Stomach (tissue), 9 donors: ENCODE data around the gene GPI. TPM values are rescaled to one million over a fixed set of nuclear protein-coding genes. Genes with fewer than 3 reads are reported as not detected.

ENCODE experiments used
- DNase-seq, 2 donors: peaks; one replicate each; pipeline versions ENCODE4 v3.0.0 to v3.0.0-alpha.2; 2013 to 2019
- H3K27ac ChIP-seq, 5 donors: fragments of 200-600 bp in 4 of 5; sonication (generic) in 4 of 5; one replicate each; pipeline ENCODE4 v1.5.1; 2013 to 2019; ENCODE audit warnings: mild to moderate bottlenecking in 1 of 5, moderate library complexity in 1 of 5
- H3K27me3 ChIP-seq, 3 donors: fragments of 200-600 bp; sonication (generic); one replicate each; pipeline ENCODE4 v1.5.1; 2017 to 2019; ENCODE audit warnings: mixed run types in 1 of 3
- H3K36me3 ChIP-seq, 4 donors: fragments of 200-600 bp; sonication (generic); 1 replicate in 3 of 4; 2 replicates in 1 of 4; pipeline ENCODE4 v1.5.1; 2016 to 2019
- H3K4me1 ChIP-seq, 4 donors: fragments of 200-600 bp; sonication (generic); one replicate each; pipeline ENCODE4 v1.5.1; 2016 to 2019
- H3K4me3 ChIP-seq, 4 donors: fragments of 200-600 bp; sonication (generic) in 3 of 4; one replicate each; pipeline ENCODE4 v1.5.1; 2016 to 2019; ENCODE audit warnings: mild to moderate bottlenecking in 1 of 4
- H3K9me3 ChIP-seq, 4 donors: fragments of 200-600 bp; sonication (generic); one replicate each; pipeline ENCODE4 v1.5.1; 2016 to 2019
- CTCF ChIP-seq, 7 experiments: fragments of 450-650 bp in 4 of 7; fragments of 200-600 bp in 3 of 7; sonication (generic) in 3 of 7; IDR thresholded peaks; one replicate each; pipeline ENCODE4 v1.5.1; 2016 to 2019; ENCODE audit warnings: antibody characterized with exemption in 7 of 7, control low read depth in 2 of 7, mild to moderate bottlenecking in 1 of 7
- EP300 ChIP-seq: sonication (generic); formaldehyde crosslinking; IDR thresholded peaks from one replicate; pipeline ENCODE4 v1.6.1; 2017; ENCODE audit warnings: antibody characterized with exemption
- POLR2A ChIP-seq, 4 donors: fragments of 450-650 bp; IDR thresholded peaks; one replicate each; pipeline ENCODE4 v1.6.1; 2016; ENCODE audit warnings: antibody characterized with exemption in 4 of 4, control low read depth in 2 of 4, mild to moderate bottlenecking in 1 of 4, moderate library complexity in 1 of 4
- POLR2AphosphoS5 ChIP-seq, 3 donors: sonication (generic); formaldehyde crosslinking; IDR thresholded peaks; one replicate each; pipeline ENCODE4 v1.6.1; 2016; ENCODE audit warnings: antibody characterized with exemption in 3 of 3
- WGBS, 5 donors: extraction: QIAGEN DNeasy Blood & Tissue Kit in 3 of 5; methylation state at CpG; one replicate each; pipeline versions ENCODE4 v1.1.5 to v1.1.7; 2013 to 2018; 5-methylcytosine and 5-hydroxymethylcytosine counted together
- intact Hi-C: fragments of 100-400 bp; cut with DNase I; formaldehyde crosslinking; loops from one replicate; pipeline ENCODE4 v1.15.1; 2023; ENCODE audit warnings: low total_unique reads
- polyA plus RNA-seq, 3 donors: library from polyadenylated mRNA; stranded (reverse); fragments of 200-250 nt; gene quantifications; one replicate each; pipeline ENCODE4 v1.2.3, GENCODE V29; 2013
- total RNA-seq, 5 donors: library from RNA; depleted of rRNA; stranded (reverse); fragments of >200 nt; gene quantifications; one replicate each; pipeline versions ENCODE4 v1.1.0 to v1.2.3, GENCODE V29; 2014 to 2016
- donor health status: healthy with polysubstance abuse.
- donor health status: Bipolar disorder and iron deficiency.
- donor health status: healthy.

Gene GPI
- total and polyA plus RNA-seq, 8 donors = 66.1 to 306 (median 98.3) TPM

- DNase-seq = no peak
- intact Hi-C loops = no loop called here
- H3K36me3 ChIP-seq = peaks cover 58 to 100% (median 99%) of the 10 kb centered on the region in 4 donors
- TF ChIP-seq POLR2AphosphoS5 (IDR thresholded peaks at IDR 0.05) (no peak), EP300 (no peak), POLR2A (IDR thresholded peaks at IDR 0.05) (no peak), CTCF (IDR thresholded peaks at IDR 0.05) (no peak)
- 91 to 98% (median 96%) methylated on average over 3 of the region's 3 CpGs for WGBS, 5 donors
- no peak overlapping the region for H3K27ac ChIP-seq
- no peaks in the 10 kb centered on the region for H3K9me3 ChIP-seq
- no peaks in the 10 kb centered on the region for H3K4me1 ChIP-seq
- H3K27me3 ChIP-seq = no peaks in the 10 kb centered on the region
- H3K4me3 ChIP-seq = no peak overlapping the region
Observed at GRCh38 chr19:34448191-34448590, 83.2 kb downstream of the GPI start.

Other genes with a start within 250 kb of the GPI start
- gene LSM14A, start 192.7 kb upstream of the GPI start, total RNA-seq = 100 to 1,000 TPM in 4 of 5 donors, 10 to 100 TPM in 1; 53.3 to 227 (median 171) TPM
- gene LSM14A, start 192.7 kb upstream of the GPI start, polyA plus RNA-seq = 10 to 100 TPM; 38.4 to 74.3 (median 51.5) TPM
- gene GARRE1, start 110.6 kb upstream of the GPI start, total RNA-seq = 10 to 100 TPM; 12.9 to 60.7 (median 20.1) TPM
- 1 to 10 TPM; 2.1 to 3.6 (median 3.5) TPM for gene GARRE1, start 110.6 kb upstream of the GPI start, polyA plus RNA-seq
- gene PDCD2L, start 39.2 kb downstream of the GPI start, total RNA-seq = 10 to 100 TPM in 2 of 5 donors, 1 to 10 TPM in 3; 4.6 to 33.5 (median 9.0) TPM
- gene PDCD2L, start 39.2 kb downstream of the GPI start, polyA plus RNA-seq = 10 to 100 TPM in 2 of 3 donors, 1 to 10 TPM in 1; 9.5 to 13.6 (median 11.7) TPM
- gene UBA2, start 63.2 kb downstream of the GPI start, total RNA-seq = 100 to 1,000 TPM in 1 of 5 donors, 10 to 100 TPM in 4; 39.1 to 146 (median 61.6) TPM
- 10 to 100 TPM; 35.4 to 73.2 (median 51.7) TPM for gene UBA2, start 63.2 kb downstream of the GPI start, polyA plus RNA-seq
- 10 to 100 TPM in 1 of 5 donors, 1 to 10 TPM in 3, under 1 TPM in 1; 0.29 to 12.9 (median 5.3) TPM for gene WTIP, start 116.6 kb downstream of the GPI start, total RNA-seq
- gene WTIP, start 116.6 kb downstream of the GPI start, polyA plus RNA-seq = 1 to 10 TPM; 3.3 to 9.0 (median 6.0) TPM